AG04449 (cell line): ENCODE measurements around the gene TNS1.

Experiments used
- CTCF ChIA-PET: fragments of 350-600 bp; formaldehyde crosslinking; extraction: SDS; loops from one replicate; lab custom pipeline; 2021; ENCODE audit warnings: antibody characterized with exemption; lab: Yijun Ruan, JAX
- POLR2A ChIA-PET: fragments of 400-600, 350-600 bp; formaldehyde crosslinking; extraction: SDS; loops from one replicate; lab custom pipeline; 2020; ENCODE audit warnings: antibody characterized with exemption, inconsistent platforms; lab: Yijun Ruan, JAX
- DNase-seq: peaks from one replicate; pipeline ENCODE4 v3.0.0-alpha.2; 2010; ENCODE audit warnings: low read depth, low spot score
- H3K4me3 ChIP-seq: 2 replicates; pipeline ENCODE4 v1.5.1; 2011; ENCODE audit warnings: low read depth, mild to moderate bottlenecking, control low read depth, low read length
- CTCF ChIP-seq: IDR thresholded peaks from one replicate; pipeline ENCODE4 v1.5.1; 2011; ENCODE audit warnings: mild to moderate bottlenecking, moderate library complexity, low read length, control low read depth, inconsistent platforms; ENCODE audit not compliant: insufficient read depth; ENCODE audit errors: missing control alignments

Gene TNS1

GRCh38 chr2:217988014-217988839 is 14.6 kb downstream of the TNS1 start:
- peak; percentile 87 for TF ChIP-seq CTCF
- ChIA-PET CTCF (interaction anchor here (0.9 to 20.8 kb wide), 29 partner anchors 7 to 233 kb away, joined by 3 to 436 read pairs (median 5); partner anchors contain the start of gene TNS1), POLR2A (no interaction called here)
- DNase-seq: no peak
- no peak overlapping the region for H3K4me3 ChIP-seq

- TF ChIP-seq CTCF: no peak
- no peak overlapping the region for H3K4me3 ChIP-seq
- ChIA-PET CTCF (interaction anchor here (0.9 to 20.8 kb wide), 22 partner anchors 8 to 201 kb away, joined by 3 to 436 read pairs (median 6); partner anchors contain the start of gene TNS1), POLR2A (no interaction called here)
- DNase-seq: no peak
Observed at GRCh38 chr2:217987391-217987790, 15.4 kb downstream of the TNS1 start.

DNA sequence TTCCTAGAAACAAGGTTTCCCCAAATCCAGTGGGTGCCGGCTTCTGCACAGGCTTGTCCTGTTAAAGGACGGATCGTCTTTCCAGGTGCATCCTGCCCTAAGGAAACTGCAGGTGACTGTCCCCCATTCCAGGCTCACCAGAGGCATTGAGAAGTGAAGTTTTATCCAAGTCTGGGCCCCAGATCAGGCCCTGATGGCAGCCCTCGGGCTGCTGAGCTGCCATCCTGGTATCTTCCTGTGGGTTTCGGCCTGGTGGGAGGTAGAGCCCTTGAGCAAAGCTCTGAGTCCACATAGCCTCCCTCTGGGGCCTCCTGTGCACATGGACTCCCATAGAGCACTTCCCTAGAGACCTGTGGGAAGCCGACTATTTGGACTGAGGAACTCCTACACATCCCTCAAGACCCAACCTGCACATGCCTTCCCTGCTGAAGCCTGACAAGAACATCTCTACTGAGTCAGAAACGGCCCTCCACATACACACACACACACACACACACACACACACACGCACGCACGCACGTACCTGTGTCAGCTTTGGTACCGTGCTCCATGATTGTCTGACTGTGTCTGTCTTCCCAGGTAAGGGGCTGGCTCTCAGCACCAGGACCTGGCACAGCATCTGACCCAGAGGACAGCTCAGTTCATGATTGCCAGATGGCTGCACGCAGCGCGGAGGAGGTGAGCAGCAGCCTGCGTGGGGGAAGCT is 16.4 kb downstream of the TNS1 start:
- DNase-seq: no peak
- CTCF ChIA-PET: interaction anchor here (1.0 to 20.8 kb wide), 14 partner anchors 9 to 200 kb away, joined by 3 to 436 read pairs (median 4); no protein-coding TSS in a partner anchor
- no peak overlapping the region for H3K4me3 ChIP-seq
- no peak for TF ChIP-seq CTCF
- POLR2A ChIA-PET: no interaction called here

- no peak for DNase-seq
- ChIA-PET POLR2A (no interaction called here), CTCF (interaction anchor here (0.6 to 20.8 kb wide), 9 partner anchors 10 to 193 kb away, joined by 3 to 436 read pairs (median 5); partner anchors contain the start of gene TNS1)
- no peak overlapping the region for H3K4me3 ChIP-seq
- no peak for TF ChIP-seq CTCF
Observed at GRCh38 chr2:217983276-217984233, 19.2 kb downstream of the TNS1 start.

- DNase-seq: no peak
- ChIA-PET CTCF (interaction anchor here (1.3 to 20.8 kb wide), 4 partner anchors 10 to 87 kb away, joined by 3 to 436 read pairs (median 43); no protein-coding TSS in a partner anchor), POLR2A (no interaction called here)
- no peak for TF ChIP-seq CTCF
- H3K4me3 ChIP-seq: no peak overlapping the region
Observed at GRCh38 chr2:217981971-217982370, 20.8 kb downstream of the TNS1 start.
